ENCODE results near the gene DCLK1.

DNA sequence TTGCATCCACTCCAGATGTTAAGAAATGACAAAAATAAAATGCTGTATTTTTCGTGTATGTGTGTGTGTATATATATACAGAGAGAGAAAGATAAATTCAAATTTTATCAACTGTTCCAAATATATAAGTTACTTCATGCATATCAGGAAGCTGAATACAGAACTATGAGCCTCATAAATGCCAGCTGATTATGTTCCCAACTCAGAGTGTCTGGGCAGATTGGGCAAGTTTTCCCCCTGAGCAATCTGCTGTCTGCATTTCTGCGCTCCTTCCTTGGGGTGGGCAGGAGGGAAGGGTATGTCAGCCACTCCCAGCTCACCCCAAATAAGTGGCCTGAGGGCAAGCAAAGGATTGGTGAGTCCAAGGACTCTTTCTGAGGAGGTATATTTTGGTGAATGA lies 154.1 kb downstream of the DCLK1 start:
- TF ChIP-seq, protein P1, sequence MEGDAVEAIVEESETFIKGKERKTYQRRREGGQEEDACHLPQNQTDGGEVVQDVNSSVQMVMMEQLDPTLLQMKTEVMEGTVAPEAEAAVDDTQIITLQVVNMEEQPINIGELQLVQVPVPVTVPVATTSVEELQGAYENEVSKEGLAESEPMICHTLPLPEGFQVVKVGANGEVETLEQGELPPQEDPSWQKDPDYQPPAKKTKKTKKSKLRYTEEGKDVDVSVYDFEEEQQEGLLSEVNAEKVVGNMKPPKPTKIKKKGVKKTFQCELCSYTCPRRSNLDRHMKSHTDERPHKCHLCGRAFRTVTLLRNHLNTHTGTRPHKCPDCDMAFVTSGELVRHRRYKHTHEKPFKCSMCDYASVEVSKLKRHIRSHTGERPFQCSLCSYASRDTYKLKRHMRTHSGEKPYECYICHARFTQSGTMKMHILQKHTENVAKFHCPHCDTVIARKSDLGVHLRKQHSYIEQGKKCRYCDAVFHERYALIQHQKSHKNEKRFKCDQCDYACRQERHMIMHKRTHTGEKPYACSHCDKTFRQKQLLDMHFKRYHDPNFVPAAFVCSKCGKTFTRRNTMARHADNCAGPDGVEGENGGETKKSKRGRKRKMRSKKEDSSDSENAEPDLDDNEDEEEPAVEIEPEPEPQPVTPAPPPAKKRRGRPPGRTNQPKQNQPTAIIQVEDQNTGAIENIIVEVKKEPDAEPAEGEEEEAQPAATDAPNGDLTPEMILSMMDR (conservative IDR thresholded peaks at IDR 0.05; ENCODE audit: low read length), result no peak
- TF ChIP-seq EZH2phosphoT487 (IDR thresholded peaks at IDR 0.05; ENCODE audit: borderline replicate concordance), result no peak

Data from Loucy (cell line).